Measurements from ENCODE around the gene EZR. TPM values are rescaled to one million over a fixed set of nuclear protein-coding genes. Genes with fewer than 3 reads are reported as not detected.

Gene EZR
- total and polyA plus RNA-seq, 10 of the 15 experiments (the other 5 are each of a cell fraction or from before 2014, with no cell fraction given): 79.1 to 282 (median 161) TPM

GRCh38 chr6:158867381-158868121 lies 48.4 kb upstream of the EZR start:
- Histone ChIP-seq H3K79me2 (ENCODE audit: control insufficient read depth, insufficient read depth, low read length) (no peaks in the 10 kb centered on the region), H4K20me1 (ENCODE audit: control insufficient read depth, insufficient read depth) (no peaks in the 10 kb centered on the region), H3K4me3 (0 out of 2 replicates have a peak overlapping the region, but pooled peaks have one; percentile 10), H2AFZ (ENCODE audit: control insufficient read depth, low read depth, low read length) (peak overlapping the region; percentile 79), H3K27me3 (replicated peaks in 1 of 2; ENCODE audit: control insufficient read depth in 2 of 2, insufficient read depth in 2 of 2, low read length in 1 of 2) (no peaks in the 10 kb centered on the region), H3K36me3 (ENCODE audit: control insufficient read depth in 2 of 2, insufficient read depth in 2 of 2, low read length in 1 of 2) (no peaks in the 10 kb centered on the region), H3K27ac (ENCODE audit: control insufficient read depth, insufficient read depth) (peak overlapping the region; percentile 41), H3K9me3 (replicated peaks; ENCODE audit: control insufficient read depth, insufficient read depth, low read length) (no peaks in the 10 kb centered on the region; the same call in 1 of the 3 replicates), H3K4me1 (ENCODE audit: control insufficient read depth, insufficient read depth, low read length) (peaks cover 39% of the 10 kb centered on the region), H3K9ac (ENCODE audit: control insufficient read depth, insufficient read depth, low read length) (peak overlapping the region; percentile 39; the same call in 1 of the 2 replicates), H3K4me2 (ENCODE audit: control insufficient read depth, insufficient read depth) (peak overlapping the region; percentile 69)
- FAIRE-seq (peak; percentile 54), DNase-seq (ENCODE audit: low read depth, low spot score) (no peak), ATAC-seq (no peak)
- 31% methylated on average over 10 of the region's 10 CpGs for WGBS (ENCODE audit: insufficient coverage, insufficient replicate concordance, low lambda C conversion rate, missing lambda C conversion rate)
- ChIA-PET POLR2A (interaction anchor here (1.1 to 4.5 kb wide), 7 partner anchors 14 to 132 kb away, joined by 3 to 19 read pairs (median 11); partner anchors contain the start of genes EZR and RSPH3), RAD21 (ENCODE audit: unreplicated experiment) (interaction anchor here (1.1 to 4.5 kb wide), 9 partner anchors 13 to 152 kb away, joined by 3 to 21 read pairs (median 5); no protein-coding TSS in a partner anchor), SMC1A (ENCODE audit: uncharacterized antibody, unreplicated experiment) (interaction anchor here (0.8 to 7.0 kb wide), 18 partner anchors 13 to 218 kb away, joined by 3 to 52 read pairs (median 7); partner anchors contain the start of genes EZR and SYTL3), CTCF (interaction anchor here (0.7 to 2.9 kb wide), 7 partner anchors 13 to 221 kb away, joined by 3 to 13 read pairs (median 4); no protein-coding TSS in a partner anchor)
- TF ChIP-seq IKZF1 (conservative IDR thresholded peaks at IDR 0.05) (0 out of 2 replicates have a peak, but pooled peaks have one; percentile 16), TCF3 (IDR thresholded peaks at IDR 0.05; ENCODE audit: borderline replicate concordance, insufficient read depth, low read depth, low read length) (0 out of 2 replicates have a peak, but pooled peaks have one; percentile 24), ETV6 (conservative IDR thresholded peaks at IDR 0.05 in 1 of 2, IDR thresholded peaks at IDR 0.05 in 1 of 2; ENCODE audit: borderline replicate concordance in 1 of 2, low read depth in 1 of 2) (0 out of 4 replicates have a peak, but pooled peaks of 1 of the 2 experiments have one; percentile 24), FOXM1 (IDR thresholded peaks at IDR 0.05; ENCODE audit: low read depth, low read length) (no peak), E4F1 (IDR thresholded peaks at IDR 0.05; ENCODE audit: borderline replicate concordance, partially characterized antibody) (no peak), NFYB (IDR thresholded peaks at IDR 0.05; ENCODE audit: insufficient read depth, low read depth, low read length) (0 out of 2 replicates have a peak, but pooled peaks have one; percentile 32)
- TF ChIP-seq, protein P1, sequence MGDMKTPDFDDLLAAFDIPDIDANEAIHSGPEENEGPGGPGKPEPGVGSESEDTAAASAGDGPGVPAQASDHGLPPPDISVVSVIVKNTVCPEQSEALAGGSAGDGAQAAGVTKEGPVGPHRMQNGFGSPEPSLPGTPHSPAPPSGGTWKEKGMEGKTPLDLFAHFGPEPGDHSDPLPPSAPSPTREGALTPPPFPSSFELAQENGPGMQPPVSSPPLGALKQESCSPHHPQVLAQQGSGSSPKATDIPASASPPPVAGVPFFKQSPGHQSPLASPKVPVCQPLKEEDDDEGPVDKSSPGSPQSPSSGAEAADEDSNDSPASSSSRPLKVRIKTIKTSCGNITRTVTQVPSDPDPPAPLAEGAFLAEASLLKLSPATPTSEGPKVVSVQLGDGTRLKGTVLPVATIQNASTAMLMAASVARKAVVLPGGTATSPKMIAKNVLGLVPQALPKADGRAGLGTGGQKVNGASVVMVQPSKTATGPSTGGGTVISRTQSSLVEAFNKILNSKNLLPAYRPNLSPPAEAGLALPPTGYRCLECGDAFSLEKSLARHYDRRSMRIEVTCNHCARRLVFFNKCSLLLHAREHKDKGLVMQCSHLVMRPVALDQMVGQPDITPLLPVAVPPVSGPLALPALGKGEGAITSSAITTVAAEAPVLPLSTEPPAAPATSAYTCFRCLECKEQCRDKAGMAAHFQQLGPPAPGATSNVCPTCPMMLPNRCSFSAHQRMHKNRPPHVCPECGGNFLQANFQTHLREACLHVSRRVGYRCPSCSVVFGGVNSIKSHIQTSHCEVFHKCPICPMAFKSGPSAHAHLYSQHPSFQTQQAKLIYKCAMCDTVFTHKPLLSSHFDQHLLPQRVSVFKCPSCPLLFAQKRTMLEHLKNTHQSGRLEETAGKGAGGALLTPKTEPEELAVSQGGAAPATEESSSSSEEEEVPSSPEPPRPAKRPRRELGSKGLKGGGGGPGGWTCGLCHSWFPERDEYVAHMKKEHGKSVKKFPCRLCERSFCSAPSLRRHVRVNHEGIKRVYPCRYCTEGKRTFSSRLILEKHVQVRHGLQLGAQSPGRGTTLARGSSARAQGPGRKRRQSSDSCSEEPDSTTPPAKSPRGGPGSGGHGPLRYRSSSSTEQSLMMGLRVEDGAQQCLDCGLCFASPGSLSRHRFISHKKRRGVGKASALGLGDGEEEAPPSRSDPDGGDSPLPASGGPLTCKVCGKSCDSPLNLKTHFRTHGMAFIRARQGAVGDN (IDR thresholded peaks at IDR 0.05): no peak
- no TSS peak for BruUV-seq (replicated peaks)
- in situ Hi-C loops (cut with MboI): no loop called here
- intact Hi-C loops (cut with micrococcal nuclease; ENCODE audit: unreplicated experiment): loop anchor here (2.0 to 5.0 kb wide), 4 partner anchors 41 to 219 kb away; no protein-coding TSS in a partner anchor
